Measurements from ENCODE around the gene MRFAP1.
"Not testable (repeated sequence)": the region's sequence is repeated elsewhere in the genome, so short reads cannot be mapped to it uniquely, and the experiment has no call there.

Gene MRFAP1

GRCh38 chr4:6634746-6635145 lies 5.7 kb upstream of the MRFAP1 start:
- DNase-seq (ENCODE audit: low read depth) = no peak

GRCh38 chr4:6639137-6639680 lies 1.3 kb upstream of the MRFAP1 start:
- no peak for DNase-seq (ENCODE audit: low read depth)

DNA sequence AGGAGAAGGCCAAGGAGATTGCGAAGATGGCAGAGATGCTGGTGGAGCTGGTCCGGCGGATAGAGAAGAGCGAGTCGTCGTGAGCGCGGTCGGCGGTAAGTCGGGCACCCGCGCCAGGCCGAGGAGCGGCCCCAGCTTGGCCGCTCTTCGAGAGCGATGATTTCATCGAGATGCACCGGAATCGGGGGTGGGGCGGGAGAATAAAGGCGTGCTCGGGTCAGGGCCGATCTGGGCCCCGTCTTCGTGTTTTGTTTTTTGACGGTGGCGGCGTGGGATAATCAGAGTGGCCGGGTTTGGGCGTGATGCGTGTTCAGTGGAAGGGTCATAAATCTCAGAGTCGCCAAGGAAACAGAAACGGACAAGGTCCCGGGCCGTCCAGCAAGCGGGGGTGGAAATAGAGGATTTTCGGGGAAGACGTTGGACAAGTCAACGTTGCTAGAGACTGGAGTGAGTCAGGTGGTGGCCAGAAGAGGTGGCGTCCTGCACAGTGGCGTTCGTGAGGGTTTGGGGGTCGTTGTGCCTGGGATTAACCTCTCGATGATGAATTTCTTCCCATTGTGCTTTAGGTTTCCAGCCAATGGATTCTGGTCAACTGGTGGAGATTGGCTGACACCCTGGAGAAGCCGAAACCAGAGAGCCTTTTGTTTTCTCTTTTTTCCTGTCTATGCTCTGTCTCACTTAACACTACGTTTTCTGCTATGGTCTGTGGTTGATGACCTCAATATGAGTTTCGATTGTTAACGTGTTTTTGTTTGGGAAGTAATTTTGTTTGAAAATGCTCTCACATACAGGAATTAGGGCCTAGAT lies 882 bp downstream of the MRFAP1 start:
- no peak for DNase-seq (ENCODE audit: low read depth)

DNA sequence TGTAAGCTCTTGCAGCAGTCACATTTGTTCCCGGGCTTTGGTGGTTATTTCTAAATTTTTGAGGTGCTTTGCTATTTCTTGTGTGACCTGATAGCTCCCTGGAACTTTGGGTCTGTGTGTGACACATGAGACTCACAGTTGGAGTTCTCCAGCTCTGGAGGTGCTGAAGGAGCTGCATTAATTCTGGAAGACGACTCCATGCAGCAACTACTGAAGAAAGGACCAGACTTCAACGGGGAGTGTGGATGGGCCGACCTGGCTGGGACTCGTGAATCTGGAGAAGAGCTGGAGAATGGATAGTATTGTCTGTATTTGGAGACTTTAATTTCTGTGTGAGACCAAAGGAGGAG lies 1.5 kb downstream of the MRFAP1 start:
- no peak for DNase-seq (ENCODE audit: low read depth)

GRCh38 chr4:6643141-6643847 lies 2.8 kb downstream of the MRFAP1 start:
- DNase-seq (ENCODE audit: low read depth) = no peak

DNA sequence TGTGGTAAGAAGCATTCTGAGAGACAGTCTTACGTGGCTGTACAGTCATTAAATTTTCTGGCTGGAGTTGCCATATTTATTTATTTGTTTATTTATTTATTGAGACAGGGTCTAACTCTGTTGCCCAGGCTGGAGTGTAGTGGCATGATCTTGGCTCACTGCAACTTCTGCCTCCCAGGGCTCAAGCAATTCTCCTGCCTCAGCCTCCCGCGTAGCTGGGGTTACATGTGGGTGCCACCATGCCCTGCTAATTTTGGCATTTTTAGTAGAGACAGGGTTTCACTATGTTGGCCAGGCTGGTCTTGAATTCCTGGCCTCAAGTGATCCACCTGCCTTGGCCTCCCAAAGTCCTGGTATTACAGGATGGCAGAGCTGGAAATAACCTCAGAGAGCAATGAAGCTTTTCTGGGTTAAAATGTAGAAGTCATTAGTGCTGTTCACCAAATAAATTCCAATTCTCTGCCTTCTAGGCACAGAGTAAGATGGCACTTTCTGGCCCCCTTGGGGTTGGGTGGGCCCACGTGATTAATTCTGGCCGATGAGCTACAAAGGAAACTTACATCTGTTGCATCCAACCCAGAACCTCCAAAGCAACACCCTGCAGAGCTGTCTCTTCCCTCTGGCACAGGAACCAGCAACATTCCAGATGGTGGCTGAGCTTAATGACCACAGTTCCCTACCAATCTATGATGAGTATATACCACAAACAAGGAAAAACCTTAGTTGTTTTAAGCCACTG lies 4.5 kb downstream of the MRFAP1 start:
- DNase-seq (ENCODE audit: low read depth) = no peak

GRCh38 chr4:6647169-6647568 lies 6.7 kb downstream of the MRFAP1 start:
- no peak for DNase-seq (ENCODE audit: low read depth)

- no peak for DNase-seq (ENCODE audit: low read depth)
Measured at GRCh38 chr4:6647582-6648230, 7.2 kb downstream of the MRFAP1 start.

- DNase-seq (ENCODE audit: low read depth) = no peak
Measured at GRCh38 chr4:6649216-6649615, 8.7 kb downstream of the MRFAP1 start.

GRCh38 chr4:6654211-6654610 lies 13.7 kb downstream of the MRFAP1 start:
- not testable (repeated sequence) for DNase-seq (ENCODE audit: low read depth)

- not testable (repeated sequence) for DNase-seq (ENCODE audit: low read depth)
Measured at GRCh38 chr4:6655291-6655690, 14.8 kb downstream of the MRFAP1 start.

DNA sequence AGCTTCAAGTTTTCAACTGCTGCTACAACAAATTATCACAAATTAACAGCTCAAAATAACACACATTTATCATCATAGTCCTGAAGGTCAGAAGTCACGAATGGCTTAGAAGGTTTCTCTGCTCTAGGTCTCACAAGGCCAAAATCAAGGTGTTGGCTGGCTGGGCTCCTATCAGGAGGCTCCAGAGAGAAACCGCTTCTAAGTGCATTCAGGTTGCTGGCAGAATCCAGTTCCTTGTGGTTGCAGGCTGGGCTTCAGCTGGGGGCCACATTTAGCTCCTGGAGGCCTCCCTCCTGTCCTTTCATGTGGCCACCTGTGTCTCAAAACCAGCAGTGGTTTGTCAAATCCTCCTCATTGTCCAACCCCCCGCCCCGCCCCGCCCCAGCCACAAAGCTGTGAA lies 15.4 kb downstream of the MRFAP1 start:
- no peak for DNase-seq (ENCODE audit: low read depth)

DNA sequence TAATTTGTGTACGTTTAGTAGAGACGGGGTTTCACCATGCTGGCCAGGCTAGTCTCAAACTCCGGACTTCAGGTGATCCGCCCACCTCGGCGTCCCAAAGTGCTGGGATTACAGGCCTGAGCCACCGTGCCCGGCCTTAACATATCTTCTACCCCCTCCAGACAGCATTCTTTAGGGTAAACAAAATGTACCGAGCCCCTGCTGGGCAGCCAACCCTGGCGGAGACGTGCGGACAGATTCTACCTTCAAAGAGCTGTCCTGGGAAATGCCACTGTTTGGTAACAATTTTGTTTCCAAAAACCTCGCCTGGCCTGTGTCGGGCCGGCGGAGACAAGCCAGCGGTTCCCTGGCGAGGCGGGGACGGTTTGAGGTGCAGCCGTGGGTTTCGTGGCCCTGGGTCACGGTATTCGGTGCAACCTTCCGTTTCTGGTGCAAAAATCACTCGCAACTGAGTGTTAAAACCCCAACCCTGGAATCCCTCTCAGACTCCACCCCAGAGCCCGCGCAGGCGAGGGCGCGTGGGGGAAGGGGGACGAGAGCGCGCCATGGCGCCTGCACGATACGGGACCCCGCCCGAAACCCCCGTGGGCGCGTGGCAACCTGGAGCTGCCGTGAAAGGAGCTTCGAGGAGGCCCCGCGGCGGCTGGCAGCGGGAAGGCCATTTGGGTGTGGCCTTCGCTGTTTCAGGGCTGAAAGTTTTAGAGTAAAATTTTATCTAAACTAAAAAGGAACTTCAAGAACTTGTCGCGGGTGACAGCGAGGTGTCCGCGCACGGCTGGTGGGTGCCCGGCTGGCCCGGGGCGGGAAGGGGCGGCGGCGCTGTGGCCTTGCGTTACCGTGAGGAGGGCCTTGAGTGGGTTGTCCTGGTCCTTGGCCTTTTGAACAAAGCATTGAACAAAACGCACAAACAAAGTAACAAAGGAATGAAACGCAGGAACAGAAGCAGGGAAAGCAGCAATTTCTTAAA lies 17.0 kb downstream of the MRFAP1 start:
- DNase-seq (ENCODE audit: low read depth) = no peak

- no peak for DNase-seq (ENCODE audit: low read depth)
Measured at GRCh38 chr4:6658209-6658595, 17.7 kb downstream of the MRFAP1 start.

- DNase-seq (ENCODE audit: low read depth) = peak; percentile 50
Measured at GRCh38 chr4:6658597-6659075, 18.2 kb downstream of the MRFAP1 start.

DNA sequence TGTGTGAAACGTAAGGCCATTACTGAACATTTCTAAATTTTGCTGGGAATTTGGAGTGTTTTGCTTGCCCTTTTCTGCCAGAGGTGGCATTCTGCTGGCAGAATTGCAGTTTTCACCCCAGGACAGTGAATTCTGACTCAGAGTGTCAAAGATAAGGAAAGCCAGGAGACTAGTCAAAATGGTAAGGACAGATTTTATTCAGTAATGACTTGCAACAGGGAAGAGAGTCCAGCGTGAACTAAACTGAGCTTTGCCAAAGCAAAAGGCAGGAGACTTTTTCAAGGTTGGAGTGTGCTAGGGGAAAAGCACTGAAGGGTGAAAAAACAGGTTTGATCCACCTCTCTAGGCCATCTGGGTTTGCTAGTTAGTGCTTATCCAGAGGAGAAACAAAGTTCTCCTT lies 19.4 kb downstream of the MRFAP1 start:
- no peak for DNase-seq (ENCODE audit: low read depth)

DNA sequence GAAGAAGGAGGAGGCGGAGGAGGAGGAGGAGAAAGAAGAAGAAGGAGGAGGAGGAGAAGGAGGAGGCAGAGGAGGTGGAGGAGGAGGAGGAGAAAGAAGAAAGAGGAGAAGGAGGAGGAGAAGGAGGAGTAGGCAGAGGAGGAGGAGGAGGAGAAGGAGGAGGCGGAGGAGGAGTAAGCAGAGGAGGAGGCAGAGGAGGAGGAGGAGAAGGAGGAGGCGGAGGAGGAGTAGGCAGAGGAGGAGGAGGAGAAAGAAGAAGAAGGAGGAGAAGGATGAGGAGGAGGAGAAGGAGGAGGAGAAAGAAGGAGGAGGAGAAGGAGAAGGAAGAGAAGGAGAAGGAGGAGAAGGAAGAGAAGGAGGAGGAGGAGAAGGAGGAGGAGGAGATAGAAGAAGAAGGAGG lies 19.9 kb downstream of the MRFAP1 start:
- DNase-seq (ENCODE audit: low read depth) = no peak

DNA sequence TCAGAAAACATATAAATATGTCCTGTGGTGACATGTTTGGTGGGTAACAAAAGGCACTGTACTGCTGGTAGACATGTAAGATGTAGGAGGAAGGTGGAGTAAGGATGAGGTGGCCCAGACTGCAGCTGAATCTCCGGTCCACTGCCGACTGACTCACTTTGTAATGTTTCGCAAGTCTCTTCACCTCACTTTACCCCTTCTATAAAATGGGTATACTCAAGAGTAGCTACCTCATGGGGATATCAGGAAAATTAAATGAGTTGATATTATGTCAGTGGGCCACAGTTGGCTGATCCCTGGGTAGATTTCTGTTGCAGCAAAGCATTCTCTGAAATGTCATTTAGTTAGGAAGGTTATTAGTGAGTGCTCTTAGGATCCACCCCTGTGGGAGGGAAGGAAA lies 22.1 kb downstream of the MRFAP1 start:
- no peak for DNase-seq (ENCODE audit: low read depth)

DNA sequence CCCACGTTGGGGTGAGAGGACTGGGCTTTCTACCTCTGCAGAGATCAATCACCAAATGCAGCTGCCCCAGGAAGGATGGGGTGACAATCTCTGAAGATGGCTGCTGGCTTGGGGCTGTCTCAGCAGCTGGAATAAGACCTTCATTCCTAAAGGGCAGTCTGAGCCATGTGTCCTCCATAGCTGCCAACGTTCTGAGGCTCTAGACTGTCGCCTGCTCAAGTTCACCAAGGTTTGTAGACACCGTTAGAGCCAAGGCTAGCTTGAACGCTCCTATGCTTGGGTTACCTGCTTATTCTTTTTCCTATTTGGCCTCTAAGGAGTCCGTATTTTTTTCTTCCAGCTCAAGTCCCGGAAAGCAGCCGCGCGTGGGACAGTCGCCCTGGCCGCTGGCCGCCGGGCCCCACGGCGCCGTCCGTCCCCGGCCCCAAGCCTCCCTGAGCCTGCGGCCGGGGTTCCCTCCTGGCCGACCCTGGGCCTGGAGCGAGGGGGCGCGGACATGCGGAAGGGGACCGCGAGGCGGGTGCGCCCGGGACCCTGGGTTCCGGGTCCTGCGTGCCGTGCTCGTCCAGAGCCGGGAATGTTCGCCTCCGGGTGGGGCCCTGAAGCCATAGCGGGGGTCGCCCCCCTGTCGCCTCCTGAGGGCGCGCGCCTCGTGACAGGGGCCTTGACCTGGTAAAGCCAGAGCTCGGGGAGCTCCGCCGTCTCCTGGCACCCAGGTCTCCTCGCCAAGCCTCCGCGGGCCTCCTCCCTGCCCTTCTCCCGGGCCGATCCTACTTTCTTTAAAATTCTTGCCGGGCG lies 23.3 kb downstream of the MRFAP1 start:
- no peak for DNase-seq (ENCODE audit: low read depth)

- no peak for DNase-seq (ENCODE audit: low read depth)
Measured at GRCh38 chr4:6665320-6665654, 24.8 kb downstream of the MRFAP1 start.

Measured in stimulated activated CD8-positive, alpha-beta memory T cell treated with anti-CD3 and anti-CD28 coated beads, Interleukin-12 subunit alpha, Interleukin-12 subunit beta, amount 100 ng/mL, for 4 hours (primary cell).